H1 (cell line): ENCODE measurements around the gene MARCHF2. TPM values are rescaled to one million over a fixed set of nuclear protein-coding genes. Genes with fewer than 3 reads are reported as not detected.

Source experiments
- CEBPB ChIP-seq: IDR thresholded peaks from 2 replicates; pipeline ENCODE4 v1.6.1; 2012; ENCODE audit warnings: low read depth, low read length
- CHD1 ChIP-seq: IDR thresholded peaks from 2 replicates; pipeline ENCODE4 v1.6.1; 2012; ENCODE audit warnings: low read depth, low read length, improper control_type of control experiment
- EP300 ChIP-seq, 2 experiments: IDR thresholded peaks; 1 replicate in 1 of 2; 2 replicates in 1 of 2; pipeline ENCODE4 v1.6.1; 2011 to 2012; ENCODE audit warnings: low read depth in 2 of 2, low read length in 2 of 2, mild to moderate bottlenecking in 2 of 2, borderline replicate concordance in 1 of 2, inconsistent platforms in 1 of 2, moderate library complexity in 1 of 2
- SIN3A ChIP-seq, 2 experiments: IDR thresholded peaks in 1 of 2; conservative IDR thresholded peaks in 1 of 2; 2 replicates each; pipeline ENCODE4 v1.6.1; 2011 to 2012; ENCODE audit warnings: low read length in 2 of 2, improper control_type of control experiment in 1 of 2, low read depth in 1 of 2, mild to moderate bottlenecking in 1 of 2
- SIRT6 ChIP-seq: IDR thresholded peaks from one replicate; pipeline ENCODE4 v1.7.1; 2012; ENCODE audit warnings: low read length, inconsistent platforms
- SIX5 ChIP-seq: IDR thresholded peaks from 2 replicates; pipeline ENCODE4 v1.6.1; 2011; ENCODE audit warnings: mild to moderate bottlenecking, low read depth, low read length
- SP1 ChIP-seq: IDR thresholded peaks from 2 replicates; pipeline ENCODE4 v1.6.1; 2011; ENCODE audit warnings: low read depth, low read length
- ZNF274 ChIP-seq: IDR thresholded peaks from 2 replicates; pipeline ENCODE4 v1.7.0; 2012; ENCODE audit warnings: low read length, borderline replicate concordance; ENCODE audit errors: extremely low read depth
- polyA plus RNA-seq, 7 experiments: library from polyadenylated mRNA; depleted of rRNA in 3 of 7; stranded (reverse) in 5 of 7; unstranded in 2 of 7; fragments of >200 nt in 5 of 7; fragments of 200-250 nt in 2 of 7; gene quantifications; 1 replicate in 5 of 7; 2 replicates in 1 of 7; 4 replicates in 1 of 7; pipeline versions ENCODE4 v1.2.1 to v1.2.3, GENCODE V29; 2011 to 2013; ENCODE audit warnings: missing spikeins in 2 of 7, mixed read lengths in 2 of 7
- total RNA-seq: library from RNA; stranded (reverse); fragmentation: NEBNext Ultra II Directional; extraction: Animal tissue kit (Norgen Biotek cat#: 25700); gene quantifications from 2 replicates; pipeline ENCODE4 v1.2.1, GENCODE V29; 2021
- TF ChIP-seq, protein P1 (sequence below): IDR thresholded peaks from 2 replicates; pipeline ENCODE4 v1.6.1; 2012; ENCODE audit warnings: inconsistent platforms
- TF ChIP-seq, protein P2 (sequence below): fragments of 300-600 bp; sonication (generic); IDR thresholded peaks from 2 replicates; pipeline ENCODE4 v1.7.1; 2012; ENCODE audit warnings: low read length, moderate library complexity, mild to moderate bottlenecking, inconsistent platforms; ENCODE audit not compliant: insufficient replicate concordance

Gene MARCHF2
- total and polyA plus RNA-seq, 2 of the 8 experiments (the other 6 are each of a cell fraction or from before 2014, with no cell fraction given) = 18.5 to 46.2 TPM

DNA sequence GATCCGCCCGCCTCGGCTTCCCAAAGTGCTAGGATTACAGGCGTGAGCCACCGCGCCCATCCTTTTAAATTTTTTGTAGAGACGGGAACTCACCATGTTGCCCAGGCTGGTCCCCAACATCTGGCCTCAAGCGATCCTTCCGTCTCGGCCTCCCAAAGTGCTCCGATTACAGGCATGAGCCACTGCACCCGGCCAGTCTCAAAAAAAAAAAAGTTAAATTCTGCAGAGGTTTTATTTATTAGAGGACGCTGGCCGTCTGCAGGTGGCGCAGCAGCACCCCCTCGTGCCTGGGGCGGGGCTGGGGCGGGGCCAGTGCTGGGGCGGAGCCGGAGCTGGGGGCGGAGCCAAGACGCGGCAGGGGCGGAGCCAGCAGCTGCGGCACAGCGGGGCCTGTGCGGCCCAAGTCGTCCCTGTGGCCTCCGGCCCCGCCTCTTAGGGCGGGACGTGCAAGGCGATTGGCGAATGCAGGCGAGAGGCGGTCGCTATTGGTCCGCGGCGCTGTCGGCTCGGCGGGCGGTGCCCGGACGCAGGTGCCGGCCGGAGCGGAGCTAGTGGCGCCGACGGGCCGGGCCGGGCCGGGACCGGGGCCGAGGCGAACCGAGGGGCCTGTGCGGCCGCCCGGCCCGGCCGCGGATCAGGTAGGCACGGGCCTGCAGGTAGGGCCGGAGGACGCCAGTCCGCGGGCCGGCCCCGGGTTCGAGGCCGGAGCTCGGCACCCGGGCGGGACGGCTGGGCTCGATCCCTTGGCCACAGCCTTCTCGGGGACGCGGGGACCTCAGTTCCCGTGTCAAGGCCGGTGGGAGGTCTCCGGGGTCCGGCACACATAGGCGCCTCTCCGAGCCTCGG lies at the start of gene MARCHF2 (continued):
- TF ChIP-seq, protein P1, sequence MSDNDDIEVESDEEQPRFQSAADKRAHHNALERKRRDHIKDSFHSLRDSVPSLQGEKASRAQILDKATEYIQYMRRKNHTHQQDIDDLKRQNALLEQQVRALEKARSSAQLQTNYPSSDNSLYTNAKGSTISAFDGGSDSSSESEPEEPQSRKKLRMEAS = peak; percentile 47; the same call in 1 of the 2 replicates
- TF ChIP-seq EP300 (IDR thresholded peaks at IDR 0.05; ENCODE audit: borderline replicate concordance in 1 of 2, low read depth in 2 of 2, low read length in 2 of 2) (no peak), ZNF274 (no peak), SIN3A (conservative IDR thresholded peaks at IDR 0.05 in 1 of 2, IDR thresholded peaks at IDR 0.05 in 1 of 2; ENCODE audit: low read depth in 1 of 2, low read length in 2 of 2) (no peak), CHD1 (no peak), SP1 (peak; percentile 98), CEBPB (no peak), SIX5 (no peak), SIRT6 (no peak)
- TF ChIP-seq, protein P2, sequence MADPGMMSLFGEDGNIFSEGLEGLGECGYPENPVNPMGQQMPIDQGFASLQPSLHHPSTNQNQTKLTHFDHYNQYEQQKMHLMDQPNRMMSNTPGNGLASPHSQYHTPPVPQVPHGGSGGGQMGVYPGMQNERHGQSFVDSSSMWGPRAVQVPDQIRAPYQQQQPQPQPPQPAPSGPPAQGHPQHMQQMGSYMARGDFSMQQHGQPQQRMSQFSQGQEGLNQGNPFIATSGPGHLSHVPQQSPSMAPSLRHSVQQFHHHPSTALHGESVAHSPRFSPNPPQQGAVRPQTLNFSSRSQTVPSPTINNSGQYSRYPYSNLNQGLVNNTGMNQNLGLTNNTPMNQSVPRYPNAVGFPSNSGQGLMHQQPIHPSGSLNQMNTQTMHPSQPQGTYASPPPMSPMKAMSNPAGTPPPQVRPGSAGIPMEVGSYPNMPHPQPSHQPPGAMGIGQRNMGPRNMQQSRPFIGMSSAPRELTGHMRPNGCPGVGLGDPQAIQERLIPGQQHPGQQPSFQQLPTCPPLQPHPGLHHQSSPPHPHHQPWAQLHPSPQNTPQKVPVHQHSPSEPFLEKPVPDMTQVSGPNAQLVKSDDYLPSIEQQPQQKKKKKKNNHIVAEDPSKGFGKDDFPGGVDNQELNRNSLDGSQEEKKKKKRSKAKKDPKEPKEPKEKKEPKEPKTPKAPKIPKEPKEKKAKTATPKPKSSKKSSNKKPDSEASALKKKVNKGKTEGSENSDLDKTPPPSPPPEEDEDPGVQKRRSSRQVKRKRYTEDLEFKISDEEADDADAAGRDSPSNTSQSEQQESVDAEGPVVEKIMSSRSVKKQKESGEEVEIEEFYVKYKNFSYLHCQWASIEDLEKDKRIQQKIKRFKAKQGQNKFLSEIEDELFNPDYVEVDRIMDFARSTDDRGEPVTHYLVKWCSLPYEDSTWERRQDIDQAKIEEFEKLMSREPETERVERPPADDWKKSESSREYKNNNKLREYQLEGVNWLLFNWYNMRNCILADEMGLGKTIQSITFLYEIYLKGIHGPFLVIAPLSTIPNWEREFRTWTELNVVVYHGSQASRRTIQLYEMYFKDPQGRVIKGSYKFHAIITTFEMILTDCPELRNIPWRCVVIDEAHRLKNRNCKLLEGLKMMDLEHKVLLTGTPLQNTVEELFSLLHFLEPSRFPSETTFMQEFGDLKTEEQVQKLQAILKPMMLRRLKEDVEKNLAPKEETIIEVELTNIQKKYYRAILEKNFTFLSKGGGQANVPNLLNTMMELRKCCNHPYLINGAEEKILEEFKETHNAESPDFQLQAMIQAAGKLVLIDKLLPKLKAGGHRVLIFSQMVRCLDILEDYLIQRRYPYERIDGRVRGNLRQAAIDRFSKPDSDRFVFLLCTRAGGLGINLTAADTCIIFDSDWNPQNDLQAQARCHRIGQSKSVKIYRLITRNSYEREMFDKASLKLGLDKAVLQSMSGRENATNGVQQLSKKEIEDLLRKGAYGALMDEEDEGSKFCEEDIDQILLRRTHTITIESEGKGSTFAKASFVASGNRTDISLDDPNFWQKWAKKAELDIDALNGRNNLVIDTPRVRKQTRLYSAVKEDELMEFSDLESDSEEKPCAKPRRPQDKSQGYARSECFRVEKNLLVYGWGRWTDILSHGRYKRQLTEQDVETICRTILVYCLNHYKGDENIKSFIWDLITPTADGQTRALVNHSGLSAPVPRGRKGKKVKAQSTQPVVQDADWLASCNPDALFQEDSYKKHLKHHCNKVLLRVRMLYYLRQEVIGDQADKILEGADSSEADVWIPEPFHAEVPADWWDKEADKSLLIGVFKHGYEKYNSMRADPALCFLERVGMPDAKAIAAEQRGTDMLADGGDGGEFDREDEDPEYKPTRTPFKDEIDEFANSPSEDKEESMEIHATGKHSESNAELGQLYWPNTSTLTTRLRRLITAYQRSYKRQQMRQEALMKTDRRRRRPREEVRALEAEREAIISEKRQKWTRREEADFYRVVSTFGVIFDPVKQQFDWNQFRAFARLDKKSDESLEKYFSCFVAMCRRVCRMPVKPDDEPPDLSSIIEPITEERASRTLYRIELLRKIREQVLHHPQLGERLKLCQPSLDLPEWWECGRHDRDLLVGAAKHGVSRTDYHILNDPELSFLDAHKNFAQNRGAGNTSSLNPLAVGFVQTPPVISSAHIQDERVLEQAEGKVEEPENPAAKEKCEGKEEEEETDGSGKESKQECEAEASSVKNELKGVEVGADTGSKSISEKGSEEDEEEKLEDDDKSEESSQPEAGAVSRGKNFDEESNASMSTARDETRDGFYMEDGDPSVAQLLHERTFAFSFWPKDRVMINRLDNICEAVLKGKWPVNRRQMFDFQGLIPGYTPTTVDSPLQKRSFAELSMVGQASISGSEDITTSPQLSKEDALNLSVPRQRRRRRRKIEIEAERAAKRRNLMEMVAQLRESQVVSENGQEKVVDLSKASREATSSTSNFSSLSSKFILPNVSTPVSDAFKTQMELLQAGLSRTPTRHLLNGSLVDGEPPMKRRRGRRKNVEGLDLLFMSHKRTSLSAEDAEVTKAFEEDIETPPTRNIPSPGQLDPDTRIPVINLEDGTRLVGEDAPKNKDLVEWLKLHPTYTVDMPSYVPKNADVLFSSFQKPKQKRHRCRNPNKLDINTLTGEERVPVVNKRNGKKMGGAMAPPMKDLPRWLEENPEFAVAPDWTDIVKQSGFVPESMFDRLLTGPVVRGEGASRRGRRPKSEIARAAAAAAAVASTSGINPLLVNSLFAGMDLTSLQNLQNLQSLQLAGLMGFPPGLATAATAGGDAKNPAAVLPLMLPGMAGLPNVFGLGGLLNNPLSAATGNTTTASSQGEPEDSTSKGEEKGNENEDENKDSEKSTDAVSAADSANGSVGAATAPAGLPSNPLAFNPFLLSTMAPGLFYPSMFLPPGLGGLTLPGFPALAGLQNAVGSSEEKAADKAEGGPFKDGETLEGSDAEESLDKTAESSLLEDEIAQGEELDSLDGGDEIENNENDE = no peak
